ENCODE measurements around the gene CDC7. TPM values are rescaled to one million over a fixed set of nuclear protein-coding genes. Genes with fewer than 3 reads are reported as not detected.
A peak's percentile ranks its signal among the peaks of the same experiment; 100 is the strongest.
"Not testable (repeated sequence)": the region's sequence is repeated elsewhere in the genome, so short reads cannot be mapped to it uniquely, and the experiment has no call there.

CDC7 gene
- 1 to 10 TPM; 3.6 to 5.0 (median 3.9) TPM for total RNA-seq
- long read RNA-seq, donor 1, partial matches to known transcripts = 0 of 2 reads
- long read RNA-seq, donor 1, other reads (novel, unspliced or antisense) = 1 of 2 reads
- long read RNA-seq, donor 2, partial matches to known transcripts = 0 of 2 reads
- long read RNA-seq, donor 2, other reads (novel, unspliced or antisense) = 1 of 2 reads

GRCh38 chr1:91500756-91501522, at the start of gene CDC7:
Gene CDC7, plus strand, starts transcription at chr1:91500851. Its CDS starts 866 bp downstream, at chr1:91501717.
- Histone ChIP-seq H3K9me3 (no peaks in the 10 kb centered on the region), H3K4me1 (ENCODE audit: low read depth) (peaks cover 8% of the 10 kb centered on the region), H3K36me3 (ENCODE audit: low read depth) (no peaks in the 10 kb centered on the region), H3K4me3 (peak within 1 kb of the TSS; percentile 45)
- no peak for TF ChIP-seq CTCF (IDR thresholded peaks at IDR 0.05)
- intact Hi-C loops (cut with DNase I, micrococcal nuclease) = loop anchor here in 1 of 2 donors (5.0 kb wide), 1 partner anchor 219 kb away; no protein-coding TSS in a partner anchor
- DNase-seq (peak; percentile 89 to 92 (median 90)), ATAC-seq (peak; percentile 94)

GRCh38 chr1:91454136-91454535, 46.5 kb upstream of the CDC7 start:
- DNase-seq (no peak), ATAC-seq (no peak)
- Histone ChIP-seq H3K9me3 (no peaks in the 10 kb centered on the region), H3K4me3 (no peak overlapping the region), H3K4me1 (ENCODE audit: low read depth) (no peaks in the 10 kb centered on the region), H3K36me3 (ENCODE audit: low read depth) (no peaks in the 10 kb centered on the region)
- no peak for TF ChIP-seq CTCF (IDR thresholded peaks at IDR 0.05)
- intact Hi-C loops (cut with DNase I, micrococcal nuclease) = no loop called here

- ATAC-seq = no peak
- Histone ChIP-seq H3K4me3 (no peak overlapping the region), H3K4me1 (ENCODE audit: low read depth) (no peaks in the 10 kb centered on the region), H3K36me3 (ENCODE audit: low read depth) (no peaks in the 10 kb centered on the region), H3K9me3 (no peaks in the 10 kb centered on the region)
- TF ChIP-seq CTCF (IDR thresholded peaks at IDR 0.05) = no peak
- DNase-seq = no peak
- intact Hi-C loops (cut with DNase I, micrococcal nuclease) = no loop called here
Measured at GRCh38 chr1:91455334-91455733, 45.3 kb upstream of the CDC7 start.

GRCh38 chr1:91455896-91456295, 44.8 kb upstream of the CDC7 start:
- no peaks in the 10 kb centered on the region for H3K9me3 ChIP-seq
- intact Hi-C loops (cut with DNase I, micrococcal nuclease) = no loop called here
- no peak overlapping the region for H3K4me3 ChIP-seq
- ATAC-seq (no peak), DNase-seq (no peak)
- no peak for TF ChIP-seq CTCF (IDR thresholded peaks at IDR 0.05)
- H3K36me3 ChIP-seq (ENCODE audit: low read depth) = no peaks in the 10 kb centered on the region
- H3K4me1 ChIP-seq (ENCODE audit: low read depth) = no peaks in the 10 kb centered on the region

GRCh38 chr1:91465350-91465749, 35.3 kb upstream of the CDC7 start:
- ATAC-seq; H3K36me3 ChIP-seq (ENCODE audit: low read depth); H3K4me1 ChIP-seq (ENCODE audit: low read depth); DNase-seq; H3K4me3 ChIP-seq; intact Hi-C loops (cut with DNase I, micrococcal nuclease): not testable (repeated sequence)
- H3K9me3 ChIP-seq = peaks cover 18% of the 10 kb centered on the region

GRCh38 chr1:91476533-91477217, 24.0 kb upstream of the CDC7 start:
- intact Hi-C loops (cut with DNase I, micrococcal nuclease) = no loop called here
- Histone ChIP-seq H3K36me3 (ENCODE audit: low read depth) (no peaks in the 10 kb centered on the region), H3K4me1 (ENCODE audit: low read depth) (no peaks in the 10 kb centered on the region), H3K4me3 (no peak overlapping the region), H3K9me3 (no peaks in the 10 kb centered on the region)
- no peak for DNase-seq
- peak; percentile 34 for ATAC-seq
- TF ChIP-seq CTCF (IDR thresholded peaks at IDR 0.05) = no peak
